Measurements from ENCODE around the gene SKAP1.

Gene SKAP1

GRCh38 chr17:48150597-48151001 lies 279.4 kb downstream of the SKAP1 start:
- no peak for TF ChIP-seq CTCF (IDR thresholded peaks at IDR 0.05; ENCODE audit: insufficient read depth, low read depth, low read length, missing control alignments)
- no peak overlapping the region for H3K4me3 ChIP-seq (ENCODE audit: low read depth, low read length)
- no peak for DNase-seq (ENCODE audit: low read depth)

GRCh38 chr17:48149787-48150463 lies 280.1 kb downstream of the SKAP1 start:
- no peak for TF ChIP-seq CTCF (IDR thresholded peaks at IDR 0.05; ENCODE audit: insufficient read depth, low read depth, low read length, missing control alignments)
- DNase-seq (ENCODE audit: low read depth) = no peak
- no peak overlapping the region for H3K4me3 ChIP-seq (ENCODE audit: low read depth, low read length)

- no peak for DNase-seq (ENCODE audit: low read depth)
- H3K4me3 ChIP-seq (ENCODE audit: low read depth, low read length) = no peak overlapping the region
- TF ChIP-seq CTCF (IDR thresholded peaks at IDR 0.05; ENCODE audit: insufficient read depth, low read depth, low read length, missing control alignments) = no peak
These were observed 280.9 kb downstream of the SKAP1 start for GRCh38 chr17:48148854-48149786.

GRCh38 chr17:48148029-48148770 lies 281.8 kb downstream of the SKAP1 start:
- no peak for TF ChIP-seq CTCF (IDR thresholded peaks at IDR 0.05; ENCODE audit: insufficient read depth, low read depth, low read length, missing control alignments)
- DNase-seq (ENCODE audit: low read depth) = no peak
- H3K4me3 ChIP-seq (ENCODE audit: low read depth, low read length) = no peak overlapping the region

- DNase-seq (ENCODE audit: low read depth) = peak; percentile 31
- no peak overlapping the region for H3K4me3 ChIP-seq (ENCODE audit: low read depth, low read length)
- TF ChIP-seq CTCF (IDR thresholded peaks at IDR 0.05; ENCODE audit: insufficient read depth, low read depth, low read length, missing control alignments) = no peak
These were observed 284.8 kb downstream of the SKAP1 start for GRCh38 chr17:48144976-48145798.

GRCh38 chr17:48144231-48144630 lies 285.8 kb downstream of the SKAP1 start:
- TF ChIP-seq CTCF (IDR thresholded peaks at IDR 0.05; ENCODE audit: insufficient read depth, low read depth, low read length, missing control alignments) = no peak
- DNase-seq (ENCODE audit: low read depth) = no peak
- H3K4me3 ChIP-seq (ENCODE audit: low read depth, low read length) = no peak overlapping the region
